B cell (primary cell): Measurements from ENCODE around the gene TM4SF20. TPM values are rescaled to one million over a fixed set of nuclear protein-coding genes. Genes with fewer than 3 reads are reported as not detected.

Experiments
- ATAC-seq: fragments of 200-7000 bp; cut with Tn5 transposase; one replicate; pipeline ENCODE4 v1.10.0; 2021; ENCODE audit warnings: low read depth, mild to moderate bottlenecking, moderate number of reproducible peaks, moderate library complexity
- CTCF ChIA-PET: fragments of 350-600 bp; sonication (Branson Sonifier 250); formaldehyde crosslinking; loops from one replicate; lab custom pipeline; 2021; ENCODE audit warnings: antibody characterized with exemption, inconsistent platforms; lab: Charles Lee
- POLR2A ChIA-PET: fragments of 350-600 bp; sonication (Branson Sonifier 250); formaldehyde crosslinking; loops from one replicate; lab custom pipeline; 2021; ENCODE audit warnings: antibody characterized with exemption; lab: Charles Lee
- DNase-seq: peaks from one replicate; pipeline ENCODE4 v3.0.0; 2013
- H2AFZ ChIP-seq: 2 replicates; pipeline ENCODE4 v1.6.1; 2012; ENCODE audit warnings: mild to moderate bottlenecking, low read depth, low read length; ENCODE audit not compliant: insufficient read depth, poor library complexity, severe bottlenecking
- H3K27ac ChIP-seq, 2 donors: 1 replicate in 1 of 2; 2 replicates in 1 of 2; pipeline ENCODE4 v1.5.1; 2012 to 2013; ENCODE audit warnings: low read length in 2 of 2, mild to moderate bottlenecking in 2 of 2, moderate library complexity in 1 of 2
- H3K27me3 ChIP-seq, 4 experiments: fragments of 200-600 bp in 1 of 4; sonication (generic) in 1 of 4; replicated peaks in 1 of 4; 1 replicate in 2 of 4; 2 replicates in 2 of 4; pipeline versions ENCODE4 v1.6.1 to v1.7.0; 2013 to 2016; ENCODE audit warnings: low read length in 3 of 4, mild to moderate bottlenecking in 2 of 4, mixed read lengths in 1 of 4, moderate library complexity in 1 of 4; ENCODE audit not compliant: insufficient read depth in 4 of 4, control insufficient read depth in 3 of 4; ENCODE audit errors: control extremely low read depth in 1 of 4
- H3K36me3 ChIP-seq, 2 experiments: replicated peaks in 1 of 2; 1 replicate in 1 of 2; 2 replicates in 1 of 2; pipeline versions ENCODE4 v1.6.1 to v1.7.1; 2013; ENCODE audit warnings: low read length in 1 of 2; ENCODE audit not compliant: insufficient read depth in 2 of 2, control insufficient read depth in 1 of 2; ENCODE audit errors: control extremely low read depth in 1 of 2, extremely low read depth in 1 of 2
- H3K4me1 ChIP-seq, 2 donors: fragments of 200-600 bp in 1 of 2; sonication (generic) in 1 of 2; 1 replicate in 1 of 2; 2 replicates in 1 of 2; pipeline versions ENCODE4 v1.5.1 to v1.6.1; 2013 to 2017; ENCODE audit warnings: low read length in 2 of 2; ENCODE audit not compliant: control insufficient read depth in 2 of 2, insufficient read depth in 2 of 2
- H3K4me2 ChIP-seq: replicated peaks from 2 replicates; pipeline ENCODE3; 2012; ENCODE audit warnings: mild to moderate bottlenecking, low read depth, low read length; ENCODE audit not compliant: poor library complexity, severe bottlenecking
- H3K4me3 ChIP-seq, 5 experiments: fragments of 200-600 bp in 1 of 5; sonication (generic) in 1 of 5; 1 replicate in 3 of 5; 2 replicates in 2 of 5; pipeline versions ENCODE4 v1.5.1 to v1.7.0; 2011 to 2016; ENCODE audit warnings: low read length in 4 of 5, mild to moderate bottlenecking in 4 of 5, low read depth in 2 of 5, control low read depth in 1 of 5, moderate library complexity in 1 of 5; ENCODE audit not compliant: insufficient read depth in 1 of 5; ENCODE audit errors: control extremely low read depth in 1 of 5, extremely low read depth in 1 of 5
- H3K79me2 ChIP-seq: fragments of 200-600 bp; sonication (generic); one replicate; pipeline ENCODE4 v1.6.0; 2016; ENCODE audit warnings: low read length; ENCODE audit not compliant: control insufficient read depth, insufficient read depth
- H3K9ac ChIP-seq: fragments of 200-600 bp; sonication (generic); 2 replicates; pipeline ENCODE4 v1.6.1; 2017; ENCODE audit warnings: mild to moderate bottlenecking, low read length, moderate library complexity
- H3K9me3 ChIP-seq, 3 donors: one replicate each; pipeline versions ENCODE4 v1.6.1 to v1.7.1; 2013; ENCODE audit warnings: low read length in 2 of 3; ENCODE audit not compliant: control insufficient read depth in 2 of 3, insufficient read depth in 1 of 3; ENCODE audit errors: control extremely low read depth in 1 of 3
- H4K20me1 ChIP-seq: 2 replicates; pipeline ENCODE4 v1.6.0; 2012; ENCODE audit warnings: mild to moderate bottlenecking, low read length; ENCODE audit not compliant: insufficient read depth, control insufficient read depth, poor library complexity, severe bottlenecking
- H3K27ac Mint-ChIP-seq: one replicate; pipeline ENCODE4 v1.8.0; 2021; ENCODE audit warnings: mixed read lengths
- H3K27me3 Mint-ChIP-seq: one replicate; pipeline ENCODE4 v1.8.0; 2021; ENCODE audit warnings: mixed read lengths
- H3K4me1 Mint-ChIP-seq: one replicate; pipeline ENCODE4 v1.8.0; 2021; ENCODE audit warnings: mixed read lengths
- H3K4me3 Mint-ChIP-seq: one replicate; pipeline ENCODE4 v1.8.0; 2021; ENCODE audit warnings: mixed read lengths
- H3K9me3 Mint-ChIP-seq: one replicate; pipeline ENCODE4 v1.8.0; 2022; ENCODE audit warnings: mixed read lengths; ENCODE audit not compliant: insufficient read depth
- EZH2 ChIP-seq: IDR thresholded peaks from 2 replicates; pipeline ENCODE4 v1.6.1; 2012; ENCODE audit warnings: borderline replicate concordance, low read depth, mild to moderate bottlenecking, moderate library complexity, low read length; ENCODE audit not compliant: insufficient read depth, poor library complexity, severe bottlenecking
- WGBS: methylation state at CpG from one replicate; pipeline ENCODE4 v1.1.5; 2013; ENCODE audit warnings: missing lambda C conversion rate; ENCODE audit not compliant: insufficient coverage; 5-methylcytosine and 5-hydroxymethylcytosine counted together
- intact Hi-C: fragments of 100-400 bp; cut with micrococcal nuclease; formaldehyde crosslinking; loops from one replicate; pipeline ENCODE4 v1.10.0; 2022
- polyA plus RNA-seq: library from polyadenylated mRNA; depleted of rRNA; stranded (reverse); fragments of >200 nt; gene quantifications from 2 replicates; pipeline ENCODE4 v1.2.3, GENCODE V29; 2012
- total RNA-seq, 2 donors: library from RNA; stranded (reverse); fragments of 120-200 nt in 1 of 2; gene quantifications; 1 replicate in 1 of 2; 2 replicates in 1 of 2; pipeline versions ENCODE4 v1.2.3 to v1.2.4, GENCODE V29; 2013 to 2022
- TF ChIP-seq, protein P1 (sequence below): fragments of 200-600 bp; IDR thresholded peaks from one replicate; pipeline ENCODE4 v1.8.0; 2022; ENCODE audit warnings: antibody characterized with exemption, mild to moderate bottlenecking

The TM4SF20 gene
- total and polyA plus RNA-seq, 2 donors (not counting 1 experiment from before 2014, with no cell fraction given) = not detected

DNA sequence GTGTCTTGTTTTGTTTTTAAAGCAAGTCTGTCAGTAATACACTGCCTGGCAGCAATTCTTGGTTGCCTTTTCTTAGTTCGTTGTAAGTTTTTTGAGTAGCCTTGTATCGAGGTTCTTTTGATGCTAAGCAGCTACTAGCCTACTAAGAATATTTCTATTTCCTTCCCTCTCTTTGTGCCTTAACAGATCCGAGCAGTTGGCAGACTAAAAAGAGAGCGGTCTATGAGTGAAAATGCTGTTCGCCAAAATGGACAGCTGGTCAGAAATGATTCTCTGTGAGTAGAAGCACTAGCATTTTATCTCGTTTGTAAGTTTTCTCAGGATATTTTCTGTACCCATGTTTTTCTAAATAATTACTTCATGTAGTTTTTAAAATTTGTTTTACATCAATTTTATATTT is 39.0 kb downstream of the TM4SF20 start:
- ChIA-PET CTCF (interaction anchor here (1.8 kb wide), 1 partner anchor 102 kb away, joined by 4 read pairs; no protein-coding TSS in a partner anchor), POLR2A (no interaction called here)
- no peaks in the 10 kb centered on the region for H3K27me3 ChIP-seq
- no peak overlapping the region for H3K9ac ChIP-seq
- H3K36me3 ChIP-seq = peaks cover 8 to 33% of the 10 kb centered on the region in 2 experiments
- H3K9me3 ChIP-seq = no peaks in the 10 kb centered on the region
- H3K4me3 ChIP-seq = no peak overlapping the region
- intact Hi-C loops = no loop called here
- no peak for ATAC-seq
- no peaks in the 10 kb centered on the region for H3K79me2 ChIP-seq
- no peak overlapping the region for H3K27ac ChIP-seq
- H3K27ac Mint-ChIP-seq = no peak overlapping the region
- H3K9me3 Mint-ChIP-seq = no peaks in the 10 kb centered on the region
- WGBS = 100% methylated on average over 2 of the region's 6 CpGs
- TF ChIP-seq EZH2 = no peak
- TF ChIP-seq, protein P1, sequence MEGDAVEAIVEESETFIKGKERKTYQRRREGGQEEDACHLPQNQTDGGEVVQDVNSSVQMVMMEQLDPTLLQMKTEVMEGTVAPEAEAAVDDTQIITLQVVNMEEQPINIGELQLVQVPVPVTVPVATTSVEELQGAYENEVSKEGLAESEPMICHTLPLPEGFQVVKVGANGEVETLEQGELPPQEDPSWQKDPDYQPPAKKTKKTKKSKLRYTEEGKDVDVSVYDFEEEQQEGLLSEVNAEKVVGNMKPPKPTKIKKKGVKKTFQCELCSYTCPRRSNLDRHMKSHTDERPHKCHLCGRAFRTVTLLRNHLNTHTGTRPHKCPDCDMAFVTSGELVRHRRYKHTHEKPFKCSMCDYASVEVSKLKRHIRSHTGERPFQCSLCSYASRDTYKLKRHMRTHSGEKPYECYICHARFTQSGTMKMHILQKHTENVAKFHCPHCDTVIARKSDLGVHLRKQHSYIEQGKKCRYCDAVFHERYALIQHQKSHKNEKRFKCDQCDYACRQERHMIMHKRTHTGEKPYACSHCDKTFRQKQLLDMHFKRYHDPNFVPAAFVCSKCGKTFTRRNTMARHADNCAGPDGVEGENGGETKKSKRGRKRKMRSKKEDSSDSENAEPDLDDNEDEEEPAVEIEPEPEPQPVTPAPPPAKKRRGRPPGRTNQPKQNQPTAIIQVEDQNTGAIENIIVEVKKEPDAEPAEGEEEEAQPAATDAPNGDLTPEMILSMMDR = no peak
- H4K20me1 ChIP-seq = no peaks in the 10 kb centered on the region
- no peak overlapping the region for H3K4me3 Mint-ChIP-seq
- no peak for DNase-seq
- no peak overlapping the region for H2AFZ ChIP-seq
- no peaks in the 10 kb centered on the region for H3K4me1 ChIP-seq
- H3K27me3 Mint-ChIP-seq = no peaks in the 10 kb centered on the region
- no peaks in the 10 kb centered on the region for H3K4me1 Mint-ChIP-seq
- no peak overlapping the region for H3K4me2 ChIP-seq

DNA sequence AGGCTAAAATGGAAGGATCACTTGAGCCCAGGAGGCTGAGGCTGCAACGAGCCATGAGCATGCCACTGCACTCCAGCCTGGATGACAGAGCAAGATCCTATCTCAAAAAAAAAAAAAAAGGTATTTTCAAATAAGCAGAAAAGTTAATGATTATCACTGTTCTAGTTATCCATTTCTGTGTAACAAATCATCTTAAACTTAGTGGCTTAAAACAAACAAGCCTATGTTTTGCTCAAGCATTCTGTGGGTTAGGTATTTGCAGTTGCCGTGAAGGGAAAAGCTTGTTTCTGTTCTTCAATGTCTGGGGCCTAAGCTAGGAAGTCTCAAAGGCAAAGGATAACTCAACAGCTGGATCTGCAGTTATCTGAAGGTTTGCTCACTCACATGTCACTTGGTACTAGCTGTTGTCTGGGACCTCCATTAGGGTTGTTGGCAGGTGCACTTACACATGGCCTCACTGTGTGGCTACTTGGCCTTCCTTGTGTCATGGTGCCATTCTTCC is 40.0 kb downstream of the TM4SF20 start:
- no peaks in the 10 kb centered on the region for H4K20me1 ChIP-seq
- no peaks in the 10 kb centered on the region for H3K9me3 Mint-ChIP-seq
- no peak overlapping the region for H2AFZ ChIP-seq
- WGBS = 100% methylated on average over 1 of the region's 2 CpGs
- no peak overlapping the region for H3K4me3 ChIP-seq
- no peaks in the 10 kb centered on the region for H3K4me1 Mint-ChIP-seq
- TF ChIP-seq, protein P1 = no peak
- TF ChIP-seq EZH2 = no peak
- CTCF ChIA-PET = interaction anchor here (0.6 kb wide), 1 partner anchor 400 kb away, joined by 3 read pairs; no protein-coding TSS in a partner anchor
- no peaks in the 10 kb centered on the region for H3K27me3 ChIP-seq
- no peaks in the 10 kb centered on the region for H3K79me2 ChIP-seq
- no peak overlapping the region for H3K4me2 ChIP-seq
- DNase-seq (no peak), ATAC-seq (no peak)
- intact Hi-C loops = no loop called here
- peaks cover 10 to 41% of the 10 kb centered on the region in 2 experiments for H3K36me3 ChIP-seq
- POLR2A ChIA-PET = no interaction called here
- no peaks in the 10 kb centered on the region for H3K27me3 Mint-ChIP-seq
- H3K9me3 ChIP-seq = no peaks in the 10 kb centered on the region
- no peak overlapping the region for H3K4me3 Mint-ChIP-seq
- no peak overlapping the region for H3K27ac ChIP-seq
- no peaks in the 10 kb centered on the region for H3K4me1 ChIP-seq
- H3K27ac Mint-ChIP-seq = no peak overlapping the region
- no peak overlapping the region for H3K9ac ChIP-seq
